HepG2 (cell line): ENCODE measurements around the gene RBBP8NL. TPM values are rescaled to one million over a fixed set of nuclear protein-coding genes. Genes with fewer than 3 reads are reported as not detected.

Experiments used
- NCOA2 ChIP-seq: sonication (generic); formaldehyde crosslinking; IDR thresholded peaks from 2 replicates; pipeline ENCODE4 v1.8.0; 2022; ENCODE audit warnings: inconsistent platforms
- NONO ChIP-seq, 2 experiments: fragments of 450-650 bp in 1 of 2; sonication (generic) in 1 of 2; formaldehyde crosslinking in 1 of 2; IDR thresholded peaks in 1 of 2; conservative IDR thresholded peaks in 1 of 2; 2 replicates each; pipeline versions ENCODE4 v1.6.1 to v1.8.0; 2017 to 2022; ENCODE audit warnings: mild to moderate bottlenecking in 1 of 2, missing genetic modification reagents in 1 of 2, moderate library complexity in 1 of 2
- PHF5A ChIP-seq: IDR thresholded peaks from one replicate; pipeline ENCODE4 v1.6.1; 2018; ENCODE audit warnings: low read depth, missing genetic modification reagents; ENCODE audit not compliant: unreplicated experiment
- POLR2A ChIP-seq, 2 experiments: IDR thresholded peaks; 2 replicates each; pipeline ENCODE4 v1.6.1; 2011; ENCODE audit warnings: low read depth in 2 of 2, low read length in 2 of 2, mild to moderate bottlenecking in 1 of 2, moderate library complexity in 1 of 2; ENCODE audit not compliant: insufficient read depth in 1 of 2
- RNF2 ChIP-seq: fragments of 450-650 bp; conservative IDR thresholded peaks from 2 replicates; pipeline ENCODE4 v1.6.1; 2016; ENCODE audit warnings: low read depth
- SALL1 ChIP-seq: sonication (generic); formaldehyde crosslinking; IDR thresholded peaks from 2 replicates; pipeline ENCODE4 v1.8.0; 2022; ENCODE audit warnings: mild to moderate bottlenecking, missing genetic modification reagents
- SRY ChIP-seq: sonication (generic); formaldehyde crosslinking; IDR thresholded peaks from 2 replicates; pipeline ENCODE4 v1.8.0; 2022; ENCODE audit warnings: mild to moderate bottlenecking, missing genetic modification reagents
- TFDP1 ChIP-seq: IDR thresholded peaks from 2 replicates; pipeline ENCODE4 v1.6.1; 2016; ENCODE audit warnings: missing compliant biosample characterization, missing genetic modification reagents, borderline replicate concordance
- TP53 ChIP-seq: sonication (generic); formaldehyde crosslinking; conservative IDR thresholded peaks from 2 replicates; pipeline ENCODE4 v1.4.0; 2020; ENCODE audit warnings: missing genetic modification reagents
- ZNF10 ChIP-seq: sonication (generic); formaldehyde crosslinking; IDR thresholded peaks from 2 replicates; pipeline ENCODE4 v1.4.0; 2020; ENCODE audit warnings: mild to moderate bottlenecking, low read depth, missing genetic modification reagents, borderline replicate concordance
- ZNF451 ChIP-seq: sonication (generic); formaldehyde crosslinking; IDR thresholded peaks from 2 replicates; pipeline ENCODE4 v1.5.0; 2020; ENCODE audit warnings: mild to moderate bottlenecking, missing genetic modification reagents
- ZNF484 ChIP-seq: sonication (generic); formaldehyde crosslinking; IDR thresholded peaks from 2 replicates; pipeline ENCODE4 v1.5.1; 2020; ENCODE audit warnings: mild to moderate bottlenecking, low read depth, missing genetic modification reagents, borderline replicate concordance
- ZNF609 ChIP-seq: sonication (generic); formaldehyde crosslinking; IDR thresholded peaks from 2 replicates; pipeline ENCODE4 v1.4.0; 2020; ENCODE audit warnings: mild to moderate bottlenecking, missing genetic modification reagents, borderline replicate concordance
- polyA plus RNA-seq, 8 experiments: library from polyadenylated mRNA; depleted of rRNA in 3 of 8; stranded (reverse) in 7 of 8; unstranded in 1 of 8; fragments of >200 nt; fragmentation: Illumina TruSeq in 4 of 8; extraction: Trizol in 4 of 8; gene quantifications; 2 replicates each; pipeline versions ENCODE4 v1.2.1 to v1.2.3, GENCODE V29; 2011 to 2016; ENCODE audit warnings: low read depth in 4 of 8, missing spikeins in 1 of 8, mixed read lengths in 1 of 8; ENCODE audit not compliant: insufficient read depth in 1 of 8
- total RNA-seq, 5 experiments: library from RNA; depleted of rRNA; stranded (reverse); fragments of >200 nt; fragmentation: Illumina TruSeq; extraction: Trizol; gene quantifications; 2 replicates each; pipeline ENCODE4 v1.2.3, GENCODE V29; 2016; ENCODE audit warnings: low read depth in 1 of 5
- TF ChIP-seq, protein P1 (sequence below): sonication (generic); formaldehyde crosslinking; IDR thresholded peaks from 2 replicates; pipeline ENCODE4 v1.4.0; 2020; ENCODE audit warnings: missing genetic modification reagents

RBBP8NL gene
- total and polyA plus RNA-seq, 2 of the 13 experiments (the other 11 are each of a cell fraction or from before 2014, with no cell fraction given), result 0.69 to 0.86 TPM

DNA sequence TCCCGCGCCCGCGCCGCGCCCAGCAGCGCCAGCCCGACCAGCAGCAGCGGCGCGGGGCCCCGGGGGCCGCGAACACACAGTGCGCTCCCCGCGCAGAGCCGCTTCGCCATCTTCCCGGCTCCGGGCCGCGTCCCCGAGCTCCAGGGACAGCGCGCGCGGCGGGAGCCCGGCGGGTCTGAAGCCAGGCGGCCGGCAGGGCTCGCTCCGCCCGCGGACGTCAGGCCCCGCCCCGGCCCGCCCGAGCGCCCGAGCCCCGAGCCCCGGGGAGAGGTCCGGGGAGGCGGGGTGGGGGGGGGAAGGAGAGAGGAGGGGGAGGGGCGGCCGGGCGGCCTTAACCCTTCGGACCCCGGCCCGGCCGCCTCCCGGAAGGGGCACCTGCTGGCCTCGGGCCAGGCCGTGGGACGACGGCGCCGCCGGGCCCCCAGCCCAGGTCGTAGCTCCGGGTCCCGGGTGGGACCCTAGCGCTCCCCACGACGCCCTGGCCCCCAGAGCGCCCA, 60.2 kb downstream of the RBBP8NL start, which contains the start of gene LAMA5 (continued):
- TF ChIP-seq TP53 (CRISPR knock-in tag) (no peak), ZNF10 (CRISPR knock-in tag) (no peak), SALL1 (CRISPR knock-in tag) (no peak), RNF2 (0 out of 2 replicates have a peak, but pooled peaks have one; percentile 15), SRY (no peak), NONO (IDR thresholded peaks at IDR 0.05) (no peak), NONO (CRISPR knock-in tag; conservative IDR thresholded peaks at IDR 0.05) (no peak), TFDP1 (CRISPR knock-in tag) (no peak; the same call in 1 of the 2 replicates), ZNF484 (CRISPR knock-in tag) (no peak), NCOA2 (CRISPR knock-in tag) (no peak), ZNF451 (CRISPR knock-in tag) (no peak), POLR2A (IDR thresholded peaks at IDR 0.05; ENCODE audit: insufficient read depth in 1 of 2, low read depth in 2 of 2, low read length in 2 of 2) (peak in 1 of 2 experiments; percentile 45; a peak in 1 of 4 replicates), PHF5A (no peak), ZNF609 (CRISPR knock-in tag) (no peak)
- TF ChIP-seq, protein P1, sequence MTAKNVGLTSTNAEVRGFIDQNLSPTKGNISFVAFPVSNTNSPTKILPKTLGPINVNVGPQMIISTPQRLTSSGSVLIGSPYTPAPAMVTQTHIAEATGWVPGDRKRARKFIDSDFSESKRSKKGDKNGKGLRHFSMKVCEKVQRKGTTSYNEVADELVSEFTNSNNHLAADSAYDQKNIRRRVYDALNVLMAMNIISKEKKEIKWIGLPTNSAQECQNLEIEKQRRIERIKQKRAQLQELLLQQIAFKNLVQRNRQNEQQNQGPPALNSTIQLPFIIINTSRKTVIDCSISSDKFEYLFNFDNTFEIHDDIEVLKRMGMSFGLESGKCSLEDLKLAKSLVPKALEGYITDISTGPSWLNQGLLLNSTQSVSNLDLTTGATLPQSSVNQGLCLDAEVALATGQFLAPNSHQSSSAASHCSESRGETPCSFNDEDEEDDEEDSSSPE (CRISPR knock-in tag), result no peak; the same call in 1 of the 2 replicates
